ENCODE measurements around the gene CFAP74. TPM values are rescaled to one million over a fixed set of nuclear protein-coding genes. Genes with fewer than 3 reads are reported as not detected.
"Not testable (repeated sequence)": the region's sequence is repeated elsewhere in the genome, so short reads cannot be mapped to it uniquely, and the experiment has no call there.

Gene CFAP74
- total RNA-seq, 1 experiment from 2014 or later = not detected

- Histone ChIP-seq H3K79me2 (ENCODE audit: low read length) (no peaks in the 10 kb centered on the region), H3K27ac (ENCODE audit: low read length) (no peak overlapping the region), H3K9me3 (ENCODE audit: low read length) (no peaks in the 10 kb centered on the region), H3K9me2 (replicated peaks; ENCODE audit: insufficient read depth, low read length) (no peaks in the 10 kb centered on the region), H3K4me1 (ENCODE audit: low read length) (no peaks in the 10 kb centered on the region), H4K20me1 (ENCODE audit: insufficient read depth, low read depth, low read length) (no peaks in the 10 kb centered on the region), H3K27me3 (ENCODE audit: low read length) (no peaks in the 10 kb centered on the region), H3K36me3 (ENCODE audit: insufficient read depth, low read length) (no peaks in the 10 kb centered on the region), H3K9ac (ENCODE audit: low read length) (no peak overlapping the region), H3K4me2 (ENCODE audit: low read depth, low read length, poor library complexity, severe bottlenecking) (no peak overlapping the region), H2AFZ (ENCODE audit: low read length) (no peak overlapping the region), H3K4me3 (ENCODE audit: low read length) (no peak overlapping the region)
- no peak for DNase-seq
Measured at GRCh38 chr1:1988061-1988945, 15.3 kb downstream of the CFAP74 start.

- no peaks in the 10 kb centered on the region for H4K20me1 ChIP-seq (ENCODE audit: insufficient read depth, low read depth, low read length)
- no peaks in the 10 kb centered on the region for H3K9me3 ChIP-seq (ENCODE audit: low read length)
- no peak overlapping the region for H2AFZ ChIP-seq (ENCODE audit: low read length)
- H3K36me3 ChIP-seq (ENCODE audit: insufficient read depth, low read length) = no peaks in the 10 kb centered on the region
- no peak for DNase-seq
- H3K4me2 ChIP-seq (ENCODE audit: low read depth, low read length, poor library complexity, severe bottlenecking) = no peak overlapping the region
- H3K9ac ChIP-seq (ENCODE audit: low read length) = no peak overlapping the region
- H3K4me1 ChIP-seq (ENCODE audit: low read length) = no peaks in the 10 kb centered on the region
- no peak overlapping the region for H3K4me3 ChIP-seq (ENCODE audit: low read length)
- H3K27ac ChIP-seq (ENCODE audit: low read length) = no peak overlapping the region
- H3K9me2 ChIP-seq (replicated peaks; ENCODE audit: insufficient read depth, low read length) = no peaks in the 10 kb centered on the region
- H3K79me2 ChIP-seq (ENCODE audit: low read length) = no peaks in the 10 kb centered on the region
- H3K27me3 ChIP-seq (ENCODE audit: low read length) = no peaks in the 10 kb centered on the region
Measured at GRCh38 chr1:1987142-1987510, 16.5 kb downstream of the CFAP74 start.

GRCh38 chr1:1986451-1987141, 17.0 kb downstream of the CFAP74 start:
- H3K27me3 ChIP-seq (ENCODE audit: low read length) = no peaks in the 10 kb centered on the region
- no peak for DNase-seq
- H4K20me1 ChIP-seq (ENCODE audit: insufficient read depth, low read depth, low read length) = no peaks in the 10 kb centered on the region
- no peak overlapping the region for H3K27ac ChIP-seq (ENCODE audit: low read length)
- H3K36me3 ChIP-seq (ENCODE audit: insufficient read depth, low read length) = no peaks in the 10 kb centered on the region
- no peaks in the 10 kb centered on the region for H3K4me1 ChIP-seq (ENCODE audit: low read length)
- H3K4me2 ChIP-seq (ENCODE audit: low read depth, low read length, poor library complexity, severe bottlenecking) = no peak overlapping the region
- H3K9me2 ChIP-seq (replicated peaks; ENCODE audit: insufficient read depth, low read length) = no peaks in the 10 kb centered on the region
- no peak overlapping the region for H3K9ac ChIP-seq (ENCODE audit: low read length)
- H3K9me3 ChIP-seq (ENCODE audit: low read length) = no peaks in the 10 kb centered on the region
- H2AFZ ChIP-seq (ENCODE audit: low read length) = no peak overlapping the region
- H3K79me2 ChIP-seq (ENCODE audit: low read length) = no peaks in the 10 kb centered on the region
- no peak overlapping the region for H3K4me3 ChIP-seq (ENCODE audit: low read length)

- no peak for DNase-seq
- no peak overlapping the region for H3K4me3 ChIP-seq (ENCODE audit: low read length)
- no peaks in the 10 kb centered on the region for H3K36me3 ChIP-seq (ENCODE audit: insufficient read depth, low read length)
- H3K4me1 ChIP-seq (ENCODE audit: low read length) = no peaks in the 10 kb centered on the region
- H3K9me2 ChIP-seq (replicated peaks; ENCODE audit: insufficient read depth, low read length) = no peaks in the 10 kb centered on the region
- no peak overlapping the region for H3K4me2 ChIP-seq (ENCODE audit: low read depth, low read length, poor library complexity, severe bottlenecking)
- H3K9ac ChIP-seq (ENCODE audit: low read length) = no peak overlapping the region
- no peaks in the 10 kb centered on the region; the same call in 1 of the 2 replicates for H3K9me3 ChIP-seq (ENCODE audit: low read length)
- H3K27me3 ChIP-seq (ENCODE audit: low read length) = no peaks in the 10 kb centered on the region
- no peak overlapping the region for H2AFZ ChIP-seq (ENCODE audit: low read length)
- no peaks in the 10 kb centered on the region for H3K79me2 ChIP-seq (ENCODE audit: low read length)
- no peaks in the 10 kb centered on the region for H4K20me1 ChIP-seq (ENCODE audit: insufficient read depth, low read depth, low read length)
- no peak overlapping the region for H3K27ac ChIP-seq (ENCODE audit: low read length)
Measured at GRCh38 chr1:1985375-1986050, 18.1 kb downstream of the CFAP74 start.

- Histone ChIP-seq H3K9me3 (ENCODE audit: low read length) (peaks cover 1% of the 10 kb centered on the region; the same call in 1 of the 2 replicates), H3K79me2 (ENCODE audit: low read length) (no peaks in the 10 kb centered on the region), H3K9me2 (replicated peaks; ENCODE audit: insufficient read depth, low read length) (no peaks in the 10 kb centered on the region), H3K4me2 (ENCODE audit: low read depth, low read length, poor library complexity, severe bottlenecking) (no peak overlapping the region), H3K9ac (ENCODE audit: low read length) (no peak overlapping the region), H2AFZ (ENCODE audit: low read length) (no peak overlapping the region), H3K4me3 (ENCODE audit: low read length) (no peak overlapping the region), H4K20me1 (ENCODE audit: insufficient read depth, low read depth, low read length) (no peaks in the 10 kb centered on the region), H3K27me3 (ENCODE audit: low read length) (no peaks in the 10 kb centered on the region), H3K27ac (ENCODE audit: low read length) (no peak overlapping the region), H3K36me3 (ENCODE audit: insufficient read depth, low read length) (no peaks in the 10 kb centered on the region), H3K4me1 (ENCODE audit: low read length) (no peaks in the 10 kb centered on the region)
- no peak for DNase-seq
Measured at GRCh38 chr1:1984560-1985070, 19.0 kb downstream of the CFAP74 start.

GRCh38 chr1:1982379-1983232, 21.0 kb downstream of the CFAP74 start:
- H3K36me3 ChIP-seq (ENCODE audit: insufficient read depth, low read length) = no peaks in the 10 kb centered on the region
- no peak for DNase-seq
- peaks cover 5% of the 10 kb centered on the region; the same call in 1 of the 2 replicates for H3K9me3 ChIP-seq (ENCODE audit: low read length)
- H3K9me2 ChIP-seq (replicated peaks; ENCODE audit: insufficient read depth, low read length) = no peaks in the 10 kb centered on the region
- H3K4me1 ChIP-seq (ENCODE audit: low read length) = no peaks in the 10 kb centered on the region
- H3K79me2 ChIP-seq (ENCODE audit: low read length) = no peaks in the 10 kb centered on the region
- no peak overlapping the region for H3K9ac ChIP-seq (ENCODE audit: low read length)
- H3K27me3 ChIP-seq (ENCODE audit: low read length) = no peaks in the 10 kb centered on the region
- no peaks in the 10 kb centered on the region for H4K20me1 ChIP-seq (ENCODE audit: insufficient read depth, low read depth, low read length)
- no peak overlapping the region for H3K4me3 ChIP-seq (ENCODE audit: low read length)
- H3K4me2 ChIP-seq (ENCODE audit: low read depth, low read length, poor library complexity, severe bottlenecking) = no peak overlapping the region
- no peak overlapping the region for H3K27ac ChIP-seq (ENCODE audit: low read length)
- H2AFZ ChIP-seq (ENCODE audit: low read length) = no peak overlapping the region

GRCh38 chr1:1981631-1982327, 21.8 kb downstream of the CFAP74 start:
- H3K9me2 ChIP-seq (replicated peaks; ENCODE audit: insufficient read depth, low read length); H3K27me3 ChIP-seq (ENCODE audit: low read length); H3K79me2 ChIP-seq (ENCODE audit: low read length); H4K20me1 ChIP-seq (ENCODE audit: insufficient read depth, low read depth, low read length); H3K36me3 ChIP-seq (ENCODE audit: insufficient read depth, low read length); H3K27ac ChIP-seq (ENCODE audit: low read length); H3K4me3 ChIP-seq (ENCODE audit: low read length); H3K9me3 ChIP-seq (ENCODE audit: low read length); H3K9ac ChIP-seq (ENCODE audit: low read length); DNase-seq; H3K4me2 ChIP-seq (ENCODE audit: low read depth, low read length, poor library complexity, severe bottlenecking); H2AFZ ChIP-seq (ENCODE audit: low read length); H3K4me1 ChIP-seq (ENCODE audit: low read length): not testable (repeated sequence)

Data from Karpas-422 (cell line).